Measurements from ENCODE around the gene TMEM9.

DNA sequence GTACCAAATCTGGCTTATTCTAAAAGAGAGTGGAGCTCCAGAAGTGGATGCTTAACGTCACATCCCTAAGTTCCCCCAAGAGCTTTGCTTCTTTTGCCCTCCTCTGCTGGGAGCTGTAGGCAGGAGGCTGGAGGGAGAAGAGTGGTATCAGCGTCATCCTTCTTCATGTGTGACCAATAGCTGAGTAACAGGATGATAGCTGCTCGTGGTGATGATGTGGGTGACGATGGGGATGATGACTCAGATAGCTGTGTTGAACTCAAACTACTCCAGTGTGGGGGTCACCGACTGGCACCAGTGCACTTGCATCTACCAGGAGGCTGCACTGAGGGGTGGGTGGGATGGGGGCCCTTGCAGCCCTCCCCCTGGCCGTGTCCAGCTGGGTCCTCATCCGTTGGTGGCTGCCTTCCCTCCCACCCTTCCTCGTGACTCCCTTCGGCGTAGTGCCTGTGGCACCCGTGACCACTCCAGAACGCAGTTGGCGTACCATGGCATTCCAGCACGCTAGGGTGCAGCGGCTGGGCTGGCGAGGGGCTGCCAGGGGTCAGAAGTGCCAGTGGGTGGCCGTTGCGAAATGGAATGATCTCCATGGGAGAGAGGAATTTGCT is 37.5 kb upstream of the TMEM9 start:
- TF ChIP-seq, protein P1, sequence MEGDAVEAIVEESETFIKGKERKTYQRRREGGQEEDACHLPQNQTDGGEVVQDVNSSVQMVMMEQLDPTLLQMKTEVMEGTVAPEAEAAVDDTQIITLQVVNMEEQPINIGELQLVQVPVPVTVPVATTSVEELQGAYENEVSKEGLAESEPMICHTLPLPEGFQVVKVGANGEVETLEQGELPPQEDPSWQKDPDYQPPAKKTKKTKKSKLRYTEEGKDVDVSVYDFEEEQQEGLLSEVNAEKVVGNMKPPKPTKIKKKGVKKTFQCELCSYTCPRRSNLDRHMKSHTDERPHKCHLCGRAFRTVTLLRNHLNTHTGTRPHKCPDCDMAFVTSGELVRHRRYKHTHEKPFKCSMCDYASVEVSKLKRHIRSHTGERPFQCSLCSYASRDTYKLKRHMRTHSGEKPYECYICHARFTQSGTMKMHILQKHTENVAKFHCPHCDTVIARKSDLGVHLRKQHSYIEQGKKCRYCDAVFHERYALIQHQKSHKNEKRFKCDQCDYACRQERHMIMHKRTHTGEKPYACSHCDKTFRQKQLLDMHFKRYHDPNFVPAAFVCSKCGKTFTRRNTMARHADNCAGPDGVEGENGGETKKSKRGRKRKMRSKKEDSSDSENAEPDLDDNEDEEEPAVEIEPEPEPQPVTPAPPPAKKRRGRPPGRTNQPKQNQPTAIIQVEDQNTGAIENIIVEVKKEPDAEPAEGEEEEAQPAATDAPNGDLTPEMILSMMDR (tag by site-specific recombination; IDR thresholded peaks at IDR 0.05): no peak
- TF ChIP-seq ZBTB21 (tag by site-specific recombination; IDR thresholded peaks at IDR 0.05): peak; percentile 59
- no peak for TF ChIP-seq YY1 (tag by site-specific recombination; IDR thresholded peaks at IDR 0.05)
- TF ChIP-seq, protein P2, sequence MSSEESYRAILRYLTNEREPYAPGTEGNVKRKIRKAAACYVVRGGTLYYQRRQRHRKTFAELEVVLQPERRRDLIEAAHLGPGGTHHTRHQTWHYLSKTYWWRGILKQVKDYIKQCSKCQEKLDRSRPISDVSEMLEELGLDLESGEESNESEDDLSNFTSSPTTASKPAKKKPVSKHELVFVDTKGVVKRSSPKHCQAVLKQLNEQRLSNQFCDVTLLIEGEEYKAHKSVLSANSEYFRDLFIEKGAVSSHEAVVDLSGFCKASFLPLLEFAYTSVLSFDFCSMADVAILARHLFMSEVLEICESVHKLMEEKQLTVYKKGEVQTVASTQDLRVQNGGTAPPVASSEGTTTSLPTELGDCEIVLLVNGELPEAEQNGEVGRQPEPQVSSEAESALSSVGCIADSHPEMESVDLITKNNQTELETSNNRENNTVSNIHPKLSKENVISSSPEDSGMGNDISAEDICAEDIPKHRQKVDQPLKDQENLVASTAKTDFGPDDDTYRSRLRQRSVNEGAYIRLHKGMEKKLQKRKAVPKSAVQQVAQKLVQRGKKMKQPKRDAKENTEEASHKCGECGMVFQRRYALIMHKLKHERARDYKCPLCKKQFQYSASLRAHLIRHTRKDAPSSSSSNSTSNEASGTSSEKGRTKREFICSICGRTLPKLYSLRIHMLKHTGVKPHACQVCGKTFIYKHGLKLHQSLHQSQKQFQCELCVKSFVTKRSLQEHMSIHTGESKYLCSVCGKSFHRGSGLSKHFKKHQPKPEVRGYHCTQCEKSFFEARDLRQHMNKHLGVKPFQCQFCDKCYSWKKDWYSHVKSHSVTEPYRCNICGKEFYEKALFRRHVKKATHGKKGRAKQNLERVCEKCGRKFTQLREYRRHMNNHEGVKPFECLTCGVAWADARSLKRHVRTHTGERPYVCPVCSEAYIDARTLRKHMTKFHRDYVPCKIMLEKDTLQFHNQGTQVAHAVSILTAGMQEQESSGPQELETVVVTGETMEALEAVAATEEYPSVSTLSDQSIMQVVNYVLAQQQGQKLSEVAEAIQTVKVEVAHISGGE (tag by site-specific recombination; conservative IDR thresholded peaks at IDR 0.05; ENCODE audit: low read depth): no peak
- TF ChIP-seq KLF8 (tag by site-specific recombination; IDR thresholded peaks at IDR 0.05): no peak
- TF ChIP-seq ZNF146 (tag by site-specific recombination; IDR thresholded peaks at IDR 0.05): no peak
- TF ChIP-seq ZFHX2 (tag by site-specific recombination; conservative IDR thresholded peaks at IDR 0.05): peak; percentile 36; the same call in 1 of the 2 replicates
- TF ChIP-seq, protein P3, sequence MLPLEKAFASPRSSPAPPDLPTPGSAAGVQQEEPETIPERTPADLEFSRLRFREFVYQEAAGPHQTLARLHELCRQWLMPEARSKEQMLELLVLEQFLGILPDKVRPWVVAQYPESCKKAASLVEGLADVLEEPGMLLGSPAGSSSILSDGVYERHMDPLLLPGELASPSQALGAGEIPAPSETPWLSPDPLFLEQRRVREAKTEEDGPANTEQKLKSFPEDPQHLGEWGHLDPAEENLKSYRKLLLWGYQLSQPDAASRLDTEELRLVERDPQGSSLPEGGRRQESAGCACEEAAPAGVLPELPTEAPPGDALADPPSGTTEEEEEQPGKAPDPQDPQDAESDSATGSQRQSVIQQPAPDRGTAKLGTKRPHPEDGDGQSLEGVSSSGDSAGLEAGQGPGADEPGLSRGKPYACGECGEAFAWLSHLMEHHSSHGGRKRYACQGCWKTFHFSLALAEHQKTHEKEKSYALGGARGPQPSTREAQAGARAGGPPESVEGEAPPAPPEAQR (tag by site-specific recombination; IDR thresholded peaks at IDR 0.05): no peak
- TF ChIP-seq, protein P4, sequence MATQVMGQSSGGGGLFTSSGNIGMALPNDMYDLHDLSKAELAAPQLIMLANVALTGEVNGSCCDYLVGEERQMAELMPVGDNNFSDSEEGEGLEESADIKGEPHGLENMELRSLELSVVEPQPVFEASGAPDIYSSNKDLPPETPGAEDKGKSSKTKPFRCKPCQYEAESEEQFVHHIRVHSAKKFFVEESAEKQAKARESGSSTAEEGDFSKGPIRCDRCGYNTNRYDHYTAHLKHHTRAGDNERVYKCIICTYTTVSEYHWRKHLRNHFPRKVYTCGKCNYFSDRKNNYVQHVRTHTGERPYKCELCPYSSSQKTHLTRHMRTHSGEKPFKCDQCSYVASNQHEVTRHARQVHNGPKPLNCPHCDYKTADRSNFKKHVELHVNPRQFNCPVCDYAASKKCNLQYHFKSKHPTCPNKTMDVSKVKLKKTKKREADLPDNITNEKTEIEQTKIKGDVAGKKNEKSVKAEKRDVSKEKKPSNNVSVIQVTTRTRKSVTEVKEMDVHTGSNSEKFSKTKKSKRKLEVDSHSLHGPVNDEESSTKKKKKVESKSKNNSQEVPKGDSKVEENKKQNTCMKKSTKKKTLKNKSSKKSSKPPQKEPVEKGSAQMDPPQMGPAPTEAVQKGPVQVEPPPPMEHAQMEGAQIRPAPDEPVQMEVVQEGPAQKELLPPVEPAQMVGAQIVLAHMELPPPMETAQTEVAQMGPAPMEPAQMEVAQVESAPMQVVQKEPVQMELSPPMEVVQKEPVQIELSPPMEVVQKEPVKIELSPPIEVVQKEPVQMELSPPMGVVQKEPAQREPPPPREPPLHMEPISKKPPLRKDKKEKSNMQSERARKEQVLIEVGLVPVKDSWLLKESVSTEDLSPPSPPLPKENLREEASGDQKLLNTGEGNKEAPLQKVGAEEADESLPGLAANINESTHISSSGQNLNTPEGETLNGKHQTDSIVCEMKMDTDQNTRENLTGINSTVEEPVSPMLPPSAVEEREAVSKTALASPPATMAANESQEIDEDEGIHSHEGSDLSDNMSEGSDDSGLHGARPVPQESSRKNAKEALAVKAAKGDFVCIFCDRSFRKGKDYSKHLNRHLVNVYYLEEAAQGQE (tag by site-specific recombination; IDR thresholded peaks at IDR 0.05): no peak
- no peak for TF ChIP-seq ZNF121 (tag by site-specific recombination; IDR thresholded peaks at IDR 0.05)
- no peak for TF ChIP-seq PRDM1 (tag by site-specific recombination; IDR thresholded peaks at IDR 0.05)
- no peak for TF ChIP-seq ZNF792 (tag by site-specific recombination; IDR thresholded peaks at IDR 0.05)

All from HEK293 (cell line).